IMR-90 (cell line): ENCODE data around the gene KIAA0040. TPM values are rescaled to one million over a fixed set of nuclear protein-coding genes. Genes with fewer than 3 reads are reported as not detected.

ENCODE experiments used
- ATAC-seq: fragments of 200-7000 bp; cut with Tn5 transposase; 2 replicates; pipeline ENCODE4 v1.9.1; 2020; ENCODE audit warnings: low read depth, mild to moderate bottlenecking, moderate library complexity
- BruUV-seq: library from RNA; stranded (reverse); fragments of 400-500 nt; replicated peaks from 2 replicates; lab custom pipeline; 2021; lab: Mats Ljungman, UMichigan
- CTCF ChIA-PET: fragments of 300-600 bp; formaldehyde crosslinking; extraction: SDS; loops from one replicate; lab custom pipeline; 2021; ENCODE audit warnings: antibody characterized with exemption; lab: Yijun Ruan, JAX
- POLR2A ChIA-PET: fragments of 300-600 bp; sonication (Branson Sonifier 250); formaldehyde crosslinking; loops from one replicate; lab custom pipeline; 2022; ENCODE audit warnings: antibody characterized with exemption; ENCODE audit not compliant: unreplicated experiment; lab: Charles Lee
- DNase-seq: peaks from one replicate; pipeline ENCODE4 v3.0.0; 2013
- H2AFZ ChIP-seq: replicated peaks from 2 replicates; pipeline ENCODE3; 2013; ENCODE audit warnings: low read length, mild to moderate bottlenecking; ENCODE audit not compliant: poor library complexity
- H2AK5ac ChIP-seq: 2 replicates; pipeline ENCODE4 v1.6.1; 2013; ENCODE audit warnings: low read depth, low read length, inconsistent platforms
- H2AK9ac ChIP-seq: replicated peaks from 2 replicates; pipeline ENCODE3; 2013; ENCODE audit warnings: mild to moderate bottlenecking, low read depth, low read length, moderate library complexity; ENCODE audit not compliant: poor library complexity
- H2BK120ac ChIP-seq: 2 replicates; pipeline ENCODE4 v1.6.1; 2013; ENCODE audit warnings: low read depth, low read length, inconsistent platforms
- H2BK15ac ChIP-seq: 3 replicates; pipeline ENCODE4 v1.6.1; 2013; ENCODE audit warnings: low read depth, low read length, inconsistent platforms
- H2BK20ac ChIP-seq: 2 replicates; pipeline ENCODE4 v1.6.1; 2013; ENCODE audit warnings: low read depth, mild to moderate bottlenecking, inconsistent platforms, low read length, moderate library complexity
- H2BK5ac ChIP-seq: 2 replicates; pipeline ENCODE4 v1.6.1; 2013; ENCODE audit warnings: mild to moderate bottlenecking, low read depth, low read length, inconsistent platforms; ENCODE audit not compliant: poor library complexity, severe bottlenecking
- H3K14ac ChIP-seq: replicated peaks from 2 replicates; pipeline ENCODE4 v1.6.1; 2013; ENCODE audit warnings: low read depth, low read length, inconsistent platforms
- H3K18ac ChIP-seq: 2 replicates; pipeline ENCODE4 v1.6.1; 2013; ENCODE audit warnings: low read depth, low read length, control low read depth
- H3K23ac ChIP-seq: 2 replicates; pipeline ENCODE4 v1.6.1; 2013; ENCODE audit warnings: low read depth, low read length, inconsistent platforms
- H3K27ac ChIP-seq: 2 replicates; pipeline ENCODE4 v1.5.1; 2013; ENCODE audit warnings: mild to moderate bottlenecking, control low read depth, low read length; ENCODE audit not compliant: insufficient read depth
- H3K27me3 ChIP-seq: 2 replicates; pipeline ENCODE4 v1.6.1; 2013; ENCODE audit warnings: low read length; ENCODE audit not compliant: control insufficient read depth, insufficient read depth
- H3K36me3 ChIP-seq: 2 replicates; pipeline ENCODE4 v1.6.1; 2013; ENCODE audit warnings: low read length, mixed read lengths; ENCODE audit not compliant: control insufficient read depth, insufficient read depth
- H3K4ac ChIP-seq: 2 replicates; pipeline ENCODE4 v1.6.1; 2013; ENCODE audit warnings: low read depth, low read length, inconsistent platforms
- H3K4me1 ChIP-seq: 2 replicates; pipeline ENCODE4 v1.6.1; 2013; ENCODE audit warnings: low read length, mixed read lengths; ENCODE audit not compliant: control insufficient read depth, insufficient read depth
- H3K4me2 ChIP-seq: 2 replicates; pipeline ENCODE4 v1.6.1; 2013; ENCODE audit warnings: low read depth, mild to moderate bottlenecking, control low read depth, low read length, moderate library complexity
- H3K4me3 ChIP-seq: 2 replicates; pipeline ENCODE4 v1.5.1; 2013; ENCODE audit warnings: low read depth, mild to moderate bottlenecking, control low read depth, low read length, moderate library complexity; ENCODE audit not compliant: insufficient read depth
- H3K56ac ChIP-seq: 2 replicates; pipeline ENCODE4 v1.6.1; 2013; ENCODE audit warnings: low read length, inconsistent platforms; ENCODE audit not compliant: insufficient read depth; ENCODE audit errors: extremely low read depth
- H3K79me1 ChIP-seq, 2 experiments: 2 replicates each; pipeline ENCODE4 v1.6.1; 2013; ENCODE audit warnings: low read length in 2 of 2, inconsistent platforms in 1 of 2, low read depth in 1 of 2
- H3K9ac ChIP-seq: 2 replicates; pipeline ENCODE4 v1.6.1; 2013; ENCODE audit warnings: low read depth, low read length, control low read depth
- H3K9me1 ChIP-seq: 2 replicates; pipeline ENCODE4 v1.6.1; 2013; ENCODE audit warnings: low read length, inconsistent platforms; ENCODE audit not compliant: insufficient read depth
- H3K9me3 ChIP-seq: 2 replicates; pipeline ENCODE4 v1.6.1; 2013; ENCODE audit warnings: low read length; ENCODE audit not compliant: control insufficient read depth, insufficient read depth
- H4K20me1 ChIP-seq: 2 replicates; pipeline ENCODE4 v1.6.1; 2013; ENCODE audit warnings: low read length, inconsistent platforms; ENCODE audit not compliant: insufficient read depth
- H4K5ac ChIP-seq: 2 replicates; pipeline ENCODE4 v1.6.1; 2013; ENCODE audit warnings: mild to moderate bottlenecking, low read depth, low read length, control low read depth
- H4K8ac ChIP-seq, 2 experiments: 2 replicates each; pipeline ENCODE4 v1.6.1; 2013; ENCODE audit warnings: low read depth in 2 of 2, low read length in 2 of 2, control low read depth in 1 of 2, inconsistent platforms in 1 of 2
- H4K91ac ChIP-seq: 2 replicates; pipeline ENCODE4 v1.6.1; 2013; ENCODE audit warnings: low read depth, low read length, inconsistent platforms; ENCODE audit not compliant: insufficient read depth
- BHLHE40 ChIP-seq: fragments of 150-350 bp; IDR thresholded peaks from 2 replicates; pipeline ENCODE4 v1.6.1; 2016; ENCODE audit warnings: mild to moderate bottlenecking, low read depth, low read length
- CTCF ChIP-seq: conservative IDR thresholded peaks from 2 replicates; pipeline ENCODE4 v1.5.1; 2012; ENCODE audit warnings: mild to moderate bottlenecking, low read depth, low read length, improper control_type of control experiment
- WGBS, 2 experiments: methylation state at CpG; one replicate each; pipeline versions ENCODE4 v1.1.5 to v1.1.7; 2013; ENCODE audit warnings: missing lambda C conversion rate in 2 of 2; ENCODE audit not compliant: insufficient read length in 1 of 2; ENCODE audit errors: extremely low coverage in 2 of 2; 5-methylcytosine and 5-hydroxymethylcytosine counted together
- dilution Hi-C: fragments of 300-500 bp; cut with HindIII; formaldehyde crosslinking; loops from one replicate; pipeline ENCODE4 v1.14.3; 2018; ENCODE audit warnings: low sequenced_read_pairs; ENCODE audit not compliant: unreplicated experiment
- in situ Hi-C: fragments of 300-500 bp; cut with MboI; formaldehyde crosslinking; loops from 3 replicates; pipeline ENCODE4 v1.14.3; 2019; ENCODE audit warnings: low sequenced_read_pairs, inconsistent platforms, mixed read lengths
- intact Hi-C: fragments of 100-400 bp; cut with micrococcal nuclease; formaldehyde crosslinking; loops from 2 replicates; pipeline ENCODE4 v1.10.0; 2022
- polyA plus RNA-seq, 3 experiments: library from polyadenylated mRNA; depleted of rRNA; stranded (reverse); fragments of >200 nt; gene quantifications; 2 replicates each; pipeline ENCODE4 v1.2.3, GENCODE V29; 2012; ENCODE audit warnings: low replicate concordance in 1 of 3
- total RNA-seq: library from RNA; depleted of rRNA; stranded (reverse); fragments of >200 nt; gene quantifications from 2 replicates; pipeline ENCODE4 v1.2.3, GENCODE V29; 2012

The KIAA0040 gene
- total and polyA plus RNA-seq, 2 of the 4 experiments (the other 2 are of a cell fraction) = 0.05 to 0.18 TPM

- no peak for TF ChIP-seq BHLHE40
Measured at GRCh38 chr1:175146529-175147213, 45.9 kb downstream of the KIAA0040 start (continued).

- no peaks in the 10 kb centered on the region for H3K9me1 ChIP-seq
- H2BK20ac ChIP-seq = no peak overlapping the region
- no TSS peak for BruUV-seq
- H4K8ac ChIP-seq = no peak overlapping the region
- H3K56ac ChIP-seq = no peak overlapping the region
- no peaks in the 10 kb centered on the region for H3K9me3 ChIP-seq
- no peak for DNase-seq
- H2AFZ ChIP-seq = no peak overlapping the region
- no peak for ATAC-seq
- H3K18ac ChIP-seq = no peak overlapping the region
- dilution Hi-C loops = no loop called here
- intact Hi-C loops = loop anchor here (1.0 kb wide), 1 partner anchor 117 kb away; no protein-coding TSS in a partner anchor
- H2AK9ac ChIP-seq = no peak overlapping the region
- no peak overlapping the region for H4K91ac ChIP-seq
- H2BK15ac ChIP-seq = no peak overlapping the region
- H3K27me3 ChIP-seq = peaks cover 3% of the 10 kb centered on the region; the same call in 1 of the 2 replicates
- ChIA-PET POLR2A (no interaction called here), CTCF (interaction anchor here (0.6 to 1.6 kb wide), 10 partner anchors 10 to 156 kb away, joined by 3 to 18 read pairs (median 3); no protein-coding TSS in a partner anchor)
- no peaks in the 10 kb centered on the region for H3K79me1 ChIP-seq
- TF ChIP-seq CTCF = no peak
- no peaks in the 10 kb centered on the region for H3K36me3 ChIP-seq
- no peak overlapping the region for H3K4ac ChIP-seq
- H4K5ac ChIP-seq = no peak overlapping the region
- no peak overlapping the region for H3K4me2 ChIP-seq
- in situ Hi-C loops = loop anchor here (10.0 kb wide), 1 partner anchor 371 kb away; no protein-coding TSS in a partner anchor
- H2AK5ac ChIP-seq = no peak overlapping the region
- no peaks in the 10 kb centered on the region for H3K4me1 ChIP-seq
- no CpG with 5 or more reads among the region's 7 CpGs for WGBS, 2 experiments
- H3K23ac ChIP-seq = no peak overlapping the region
- no peak overlapping the region for H3K9ac ChIP-seq
- no peak overlapping the region for H3K27ac ChIP-seq
- no peak overlapping the region for H2BK120ac ChIP-seq
- H3K4me3 ChIP-seq = no peak overlapping the region
- H3K14ac ChIP-seq = no peak overlapping the region
- no peak overlapping the region for H2BK5ac ChIP-seq
- no peaks in the 10 kb centered on the region for H4K20me1 ChIP-seq
Measured at GRCh38 chr1:175145899-175146528, 46.6 kb downstream of the KIAA0040 start.
